Measurements from ENCODE around the gene BTBD9.

GRCh38 chr6:38514399-38514798, 125.3 kb downstream of the BTBD9 start:
- no peak for TF ChIP-seq EZH2 (IDR thresholded peaks at IDR 0.05; ENCODE audit: borderline replicate concordance, low read depth, low read length, severe bottlenecking)
- TF ChIP-seq, protein P1, sequence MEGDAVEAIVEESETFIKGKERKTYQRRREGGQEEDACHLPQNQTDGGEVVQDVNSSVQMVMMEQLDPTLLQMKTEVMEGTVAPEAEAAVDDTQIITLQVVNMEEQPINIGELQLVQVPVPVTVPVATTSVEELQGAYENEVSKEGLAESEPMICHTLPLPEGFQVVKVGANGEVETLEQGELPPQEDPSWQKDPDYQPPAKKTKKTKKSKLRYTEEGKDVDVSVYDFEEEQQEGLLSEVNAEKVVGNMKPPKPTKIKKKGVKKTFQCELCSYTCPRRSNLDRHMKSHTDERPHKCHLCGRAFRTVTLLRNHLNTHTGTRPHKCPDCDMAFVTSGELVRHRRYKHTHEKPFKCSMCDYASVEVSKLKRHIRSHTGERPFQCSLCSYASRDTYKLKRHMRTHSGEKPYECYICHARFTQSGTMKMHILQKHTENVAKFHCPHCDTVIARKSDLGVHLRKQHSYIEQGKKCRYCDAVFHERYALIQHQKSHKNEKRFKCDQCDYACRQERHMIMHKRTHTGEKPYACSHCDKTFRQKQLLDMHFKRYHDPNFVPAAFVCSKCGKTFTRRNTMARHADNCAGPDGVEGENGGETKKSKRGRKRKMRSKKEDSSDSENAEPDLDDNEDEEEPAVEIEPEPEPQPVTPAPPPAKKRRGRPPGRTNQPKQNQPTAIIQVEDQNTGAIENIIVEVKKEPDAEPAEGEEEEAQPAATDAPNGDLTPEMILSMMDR (IDR thresholded peaks at IDR 0.05; ENCODE audit: borderline replicate concordance, extremely low read depth, low read length, poor library complexity, severe bottlenecking) = no peak

Data from DND-41 (cell line).